Spleen (tissue), 11 donors: ENCODE data around the gene ATP5ME. TPM values are rescaled to one million over a fixed set of nuclear protein-coding genes. Genes with fewer than 3 reads are reported as not detected.

Experiments used
- DNase-seq: peaks from one replicate; pipeline ENCODE4 v3.0.0-alpha.2; 2020
- H3K27ac ChIP-seq, 8 donors: fragments of 200-600 bp; sonication (generic) in 7 of 8; 1 replicate in 4 of 8; 2 replicates in 4 of 8; pipeline versions ENCODE4 v1.5.0 to v1.8.0; 2016 to 2021; ENCODE audit warnings: inconsistent platforms in 4 of 8, mild to moderate bottlenecking in 4 of 8, moderate library complexity in 1 of 8
- H3K27me3 ChIP-seq, 7 donors: fragments of 200-600 bp; sonication (generic) in 6 of 7; replicated peaks in 1 of 7; 1 replicate in 4 of 7; 2 replicates in 3 of 7; pipeline versions ENCODE4 v1.5.0 to v1.8.0; 2016 to 2021; ENCODE audit warnings: inconsistent platforms in 3 of 7, mild to moderate bottlenecking in 1 of 7
- H3K36me3 ChIP-seq, 6 donors: fragments of 200-600 bp; sonication (generic) in 5 of 6; 1 replicate in 4 of 6; 2 replicates in 2 of 6; pipeline versions ENCODE4 v1.5.0 to v1.8.0; 2016 to 2021; ENCODE audit warnings: inconsistent platforms in 2 of 6
- H3K4me1 ChIP-seq, 6 donors: fragments of 200-600 bp; sonication (generic) in 5 of 6; 1 replicate in 3 of 6; 2 replicates in 3 of 6; pipeline versions ENCODE4 v1.5.0 to v1.8.0; 2016 to 2021; ENCODE audit warnings: inconsistent platforms in 3 of 6
- H3K4me3 ChIP-seq, 8 donors: fragments of 200-600 bp; sonication (generic) in 7 of 8; 1 replicate in 4 of 8; 2 replicates in 4 of 8; pipeline versions ENCODE4 v1.5.0 to v1.8.0; 2016 to 2021; ENCODE audit warnings: inconsistent platforms in 4 of 8, mild to moderate bottlenecking in 4 of 8, moderate library complexity in 2 of 8
- H3K9me3 ChIP-seq, 8 donors: fragments of 200-600 bp; sonication (generic) in 7 of 8; 1 replicate in 4 of 8; 2 replicates in 4 of 8; pipeline versions ENCODE4 v1.5.0 to v1.8.0; 2016 to 2021; ENCODE audit warnings: inconsistent platforms in 4 of 8
- POLR2A ChIP-seq, 3 donors: fragments of 450-650 bp; IDR thresholded peaks; one replicate each; pipeline ENCODE4 v1.5.1; 2017; ENCODE audit warnings: antibody characterized with exemption in 3 of 3, mild to moderate bottlenecking in 1 of 3
- POLR2AphosphoS5 ChIP-seq, 3 donors: sonication (generic); formaldehyde crosslinking; IDR thresholded peaks; one replicate each; pipeline ENCODE4 v1.5.1; 2017; ENCODE audit warnings: antibody characterized with exemption in 3 of 3
- WGBS, 5 donors: extraction: QIAGEN DNeasy Blood & Tissue Kit in 3 of 5; methylation state at CpG; one replicate each; pipeline versions ENCODE4 v1.1.5 to v1.1.7; 2013 to 2018; 5-methylcytosine and 5-hydroxymethylcytosine counted together
- intact Hi-C: fragments of 100-400 bp; cut with DNase I; formaldehyde crosslinking; loops from one replicate; pipeline ENCODE4 v1.15.0; 2023; ENCODE audit warnings: low total_unique reads
- polyA plus RNA-seq, 3 donors: library from polyadenylated mRNA; stranded (reverse); fragments of 200-250 nt; gene quantifications; one replicate each; pipeline ENCODE4 v1.2.1, GENCODE V29; 2013
- total RNA-seq, 7 donors: library from RNA; depleted of rRNA in 3 of 7; stranded (reverse); fragments of >200 nt in 3 of 7; fragmentation: NEBNext Ultra II Directional in 4 of 7; extraction: Animal tissue kit (Norgen Biotek cat#: 25700) in 4 of 7; gene quantifications; one replicate each; pipeline versions ENCODE4 v1.1.0 to v1.2.1, GENCODE V29; 2016 to 2021
- TF ChIP-seq, protein P1 (sequence below), 11 experiments: fragments of 200-600 bp in 7 of 11; fragments of 450-650 bp in 4 of 11; sonication (generic) in 4 of 11; IDR thresholded peaks in 8 of 11; conservative IDR thresholded peaks in 3 of 11; 1 replicate in 7 of 11; 2 replicates in 4 of 11; pipeline versions ENCODE4 v1.4.0 to v1.8.0; 2016 to 2021; ENCODE audit warnings: antibody characterized with exemption in 11 of 11, inconsistent platforms in 4 of 11, mild to moderate bottlenecking in 1 of 11
- donor health status: healthy with polysubstance abuse.
- donor health status: DM: no; HTN: no; CAD: no; lungs with moderate emphysema.
- donor health status: DM: no; HTN: no; CAD: no.
- donor health status: Bipolar disorder and iron deficiency.
- donor health status: healthy.
- donor health status: DM: no; HTN: no; CAD: no.
- donor health status: DM: yes; HTN: yes; CAD: no.

ATP5ME gene
- total and polyA plus RNA-seq, 10 donors, result 51.7 to 497 (median 169) TPM

GRCh38 chr4:629915-630641 is 44.0 kb downstream of the ATP5ME start:
- peak; percentile 59 for DNase-seq
- Histone ChIP-seq H3K36me3 (no peaks in the 10 kb centered on the region), H3K9me3 (peaks cover 0 to 14% (median 0%) of the 10 kb centered on the region in 8 donors), H3K27ac (no peak overlapping the region), H3K27me3 (peaks cover 0 to 45% (median 0%) of the 10 kb centered on the region in 7 donors), H3K4me1 (no peaks in the 10 kb centered on the region), H3K4me3 (no peak overlapping the region)
- no peak for TF ChIP-seq POLR2A (IDR thresholded peaks at IDR 0.05)
- no peak for TF ChIP-seq POLR2AphosphoS5 (IDR thresholded peaks at IDR 0.05)
- TF ChIP-seq, protein P1, sequence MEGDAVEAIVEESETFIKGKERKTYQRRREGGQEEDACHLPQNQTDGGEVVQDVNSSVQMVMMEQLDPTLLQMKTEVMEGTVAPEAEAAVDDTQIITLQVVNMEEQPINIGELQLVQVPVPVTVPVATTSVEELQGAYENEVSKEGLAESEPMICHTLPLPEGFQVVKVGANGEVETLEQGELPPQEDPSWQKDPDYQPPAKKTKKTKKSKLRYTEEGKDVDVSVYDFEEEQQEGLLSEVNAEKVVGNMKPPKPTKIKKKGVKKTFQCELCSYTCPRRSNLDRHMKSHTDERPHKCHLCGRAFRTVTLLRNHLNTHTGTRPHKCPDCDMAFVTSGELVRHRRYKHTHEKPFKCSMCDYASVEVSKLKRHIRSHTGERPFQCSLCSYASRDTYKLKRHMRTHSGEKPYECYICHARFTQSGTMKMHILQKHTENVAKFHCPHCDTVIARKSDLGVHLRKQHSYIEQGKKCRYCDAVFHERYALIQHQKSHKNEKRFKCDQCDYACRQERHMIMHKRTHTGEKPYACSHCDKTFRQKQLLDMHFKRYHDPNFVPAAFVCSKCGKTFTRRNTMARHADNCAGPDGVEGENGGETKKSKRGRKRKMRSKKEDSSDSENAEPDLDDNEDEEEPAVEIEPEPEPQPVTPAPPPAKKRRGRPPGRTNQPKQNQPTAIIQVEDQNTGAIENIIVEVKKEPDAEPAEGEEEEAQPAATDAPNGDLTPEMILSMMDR (IDR thresholded peaks at IDR 0.05 in 8 of 11, conservative IDR thresholded peaks at IDR 0.05 in 3 of 11), result no peak
- intact Hi-C loops, result no loop called here
- WGBS, 5 donors, result 54 to 78% (median 71%) methylated on average over 19 to 20 of the region's 20 CpGs

GRCh38 chr4:629636-629914 is 44.5 kb downstream of the ATP5ME start:
- TF ChIP-seq POLR2A (IDR thresholded peaks at IDR 0.05), result no peak
- TF ChIP-seq, protein P1 (IDR thresholded peaks at IDR 0.05 in 8 of 11, conservative IDR thresholded peaks at IDR 0.05 in 3 of 11), result no peak
- TF ChIP-seq POLR2AphosphoS5 (IDR thresholded peaks at IDR 0.05), result no peak
- Histone ChIP-seq H3K4me3 (no peak overlapping the region), H3K9me3 (peaks cover 0 to 14% (median 0%) of the 10 kb centered on the region in 8 donors), H3K27me3 (peaks cover 0 to 50% (median 0%) of the 10 kb centered on the region in 7 donors), H3K36me3 (no peaks in the 10 kb centered on the region), H3K4me1 (no peaks in the 10 kb centered on the region), H3K27ac (no peak overlapping the region)
- 73 to 95% (median 88%) methylated on average over 9 of the region's 9 CpGs for WGBS, 5 donors
- intact Hi-C loops, result no loop called here
- no peak for DNase-seq

DNA sequence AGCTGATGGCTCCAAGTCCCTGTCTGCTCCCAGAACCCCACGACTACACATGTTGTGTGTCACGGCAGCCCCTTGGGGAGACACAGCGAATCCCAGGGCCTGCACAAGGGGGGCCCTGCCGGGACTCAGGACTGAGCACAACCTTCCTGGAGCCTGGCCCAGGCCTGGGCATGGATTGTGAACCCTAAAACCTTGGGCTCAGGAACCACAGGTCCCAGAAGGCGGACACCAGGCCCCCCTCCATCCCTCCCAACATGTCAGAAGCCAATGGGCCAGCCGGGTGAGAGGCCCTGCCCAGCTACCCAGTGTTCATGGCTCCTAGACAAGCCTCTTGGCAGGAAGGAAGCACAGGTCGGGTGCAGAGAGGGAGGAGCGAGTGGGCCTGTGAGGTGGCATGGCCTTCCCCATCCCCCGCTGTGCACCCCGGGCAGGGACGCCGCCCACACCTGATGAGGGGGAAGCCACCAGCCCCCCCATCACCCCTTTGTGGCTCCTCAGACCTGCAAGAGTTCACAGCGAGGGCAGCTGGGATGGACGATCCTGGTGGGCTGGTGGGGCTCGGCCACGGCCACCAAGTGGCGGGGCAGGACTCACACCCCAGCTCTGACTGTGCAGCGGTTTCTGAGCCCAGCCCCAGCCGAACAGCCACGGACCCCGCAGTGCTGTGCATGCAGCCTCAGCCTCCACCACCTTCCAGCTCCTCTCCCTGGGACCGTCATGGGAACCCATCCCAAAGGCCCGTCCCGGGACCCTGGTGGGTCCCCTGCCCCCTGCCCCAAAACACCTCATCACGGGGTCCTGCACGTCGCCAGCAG is 45.0 kb downstream of the ATP5ME start:
- Histone ChIP-seq H3K4me3 (no peak overlapping the region), H3K27ac (no peak overlapping the region), H3K4me1 (no peaks in the 10 kb centered on the region), H3K36me3 (no peaks in the 10 kb centered on the region), H3K9me3 (peaks cover 0 to 14% (median 0%) of the 10 kb centered on the region in 8 donors), H3K27me3 (peaks cover 0 to 55% (median 0%) of the 10 kb centered on the region in 7 donors)
- DNase-seq, result peak; percentile 70
- intact Hi-C loops, result no loop called here
- TF ChIP-seq POLR2AphosphoS5 (IDR thresholded peaks at IDR 0.05), result no peak
- 76 to 87% (median 82%) methylated on average over 23 to 27 of the region's 27 CpGs for WGBS, 5 donors

DNA sequence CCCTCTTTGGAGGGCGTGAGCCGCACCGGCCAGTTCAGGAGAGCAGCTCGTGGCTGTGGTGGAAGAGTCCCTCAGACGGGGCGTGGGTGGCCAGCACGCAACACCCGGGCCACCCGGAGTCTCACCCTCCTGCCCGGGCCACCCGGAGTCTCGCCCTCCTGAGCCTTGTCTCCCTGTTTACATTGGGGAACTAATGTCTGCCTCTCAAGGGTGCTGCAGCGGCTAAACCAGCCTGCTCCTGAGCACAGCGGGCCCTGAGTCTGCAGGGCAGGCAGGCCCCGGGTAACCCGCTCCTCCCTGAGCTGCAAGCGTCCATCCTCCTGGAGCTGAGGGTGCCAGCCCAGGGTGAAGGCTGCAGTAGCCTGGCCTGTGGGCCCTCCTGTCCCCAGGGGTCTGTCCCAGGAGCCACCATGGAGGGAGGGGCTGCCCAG is 45.8 kb downstream of the ATP5ME start:
- WGBS, 5 donors, result 88 to 94% (median 92%) methylated on average over 4 to 17 of the region's 17 CpGs
- peak; percentile 71 for DNase-seq
- peaks cover 0 to 14% (median 0%) of the 10 kb centered on the region in 8 donors for H3K9me3 ChIP-seq
- no peak for TF ChIP-seq POLR2AphosphoS5 (IDR thresholded peaks at IDR 0.05)
- no peaks in the 10 kb centered on the region for H3K36me3 ChIP-seq
- H3K27me3 ChIP-seq, result peaks cover 0 to 55% (median 0%) of the 10 kb centered on the region in 7 donors
- no peaks in the 10 kb centered on the region for H3K4me1 ChIP-seq
- intact Hi-C loops, result no loop called here
- H3K4me3 ChIP-seq, result no peak overlapping the region
- no peak overlapping the region for H3K27ac ChIP-seq
